HG03097 (cell line): ENCODE data around the gene DOCK2.
A peak's percentile ranks its signal among the peaks of the same experiment; 100 is the strongest.
"Not testable (repeated sequence)": the region's sequence is repeated elsewhere in the genome, so short reads cannot be mapped to it uniquely, and the experiment has no call there.

Experiments
- ATAC-seq: cut with Tn5 transposase; IDR thresholded peaks from one replicate; pipeline ENCODE4 v1.9.1; 2021; ENCODE audit not compliant: unreplicated experiment, low FRiP score

Gene DOCK2

DNA sequence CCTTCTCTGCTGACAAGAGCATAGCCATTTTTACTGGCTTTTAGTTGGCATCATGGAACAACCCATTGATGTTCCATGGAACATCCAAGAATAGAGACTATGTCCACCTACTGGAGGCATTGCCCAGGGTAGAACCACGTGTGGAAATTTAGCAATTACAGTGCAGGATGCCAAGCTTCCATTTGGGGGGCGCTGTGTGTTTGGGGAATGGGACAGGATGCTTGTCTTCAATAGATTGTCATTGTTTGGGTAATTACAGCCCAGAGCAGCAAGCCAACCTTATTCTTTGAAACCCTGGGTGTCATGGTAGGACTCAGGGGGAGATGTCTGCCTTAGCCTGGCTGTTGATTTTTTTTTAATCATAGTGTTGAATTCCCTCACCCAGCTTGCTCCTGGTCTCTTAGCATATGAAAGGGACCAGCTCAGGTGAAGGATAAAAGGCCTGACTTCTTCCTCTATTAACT lies 171.1 kb downstream of the DOCK2 start:
- no peak for ATAC-seq

- not testable (repeated sequence) for ATAC-seq
Measured at GRCh38 chr5:169808880-169809279, 171.8 kb downstream of the DOCK2 start.

GRCh38 chr5:169809281-169809680 lies 172.2 kb downstream of the DOCK2 start:
- no peak for ATAC-seq

GRCh38 chr5:169810524-169810923 lies 173.4 kb downstream of the DOCK2 start:
- ATAC-seq, result no peak

DNA sequence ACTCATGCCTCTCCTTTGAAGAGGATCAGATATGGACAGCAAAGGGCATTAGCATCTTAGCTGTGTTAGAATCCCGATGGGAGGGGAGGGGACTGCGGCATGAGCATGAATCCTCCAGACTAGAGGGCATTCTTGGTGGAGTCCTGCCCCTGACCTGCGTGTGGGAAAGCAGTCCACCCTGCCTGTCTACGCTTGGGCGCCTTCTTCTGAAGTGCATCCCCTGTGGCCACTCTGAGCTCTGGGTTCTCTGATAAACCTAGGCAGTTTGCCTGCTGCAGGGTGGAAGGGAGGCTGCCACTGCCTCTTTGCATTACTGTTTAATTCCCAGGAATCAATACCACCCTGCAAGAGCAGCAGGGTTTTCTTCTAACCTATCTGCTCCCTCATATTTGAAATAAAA lies 173.9 kb downstream of the DOCK2 start:
- no peak for ATAC-seq

GRCh38 chr5:169811680-169812079 lies 174.6 kb downstream of the DOCK2 start:
- no peak for ATAC-seq

- ATAC-seq, result no peak
Measured at GRCh38 chr5:169812786-169813185, 175.7 kb downstream of the DOCK2 start.

GRCh38 chr5:169814045-169814444 lies 177.0 kb downstream of the DOCK2 start:
- ATAC-seq, result no peak

DNA sequence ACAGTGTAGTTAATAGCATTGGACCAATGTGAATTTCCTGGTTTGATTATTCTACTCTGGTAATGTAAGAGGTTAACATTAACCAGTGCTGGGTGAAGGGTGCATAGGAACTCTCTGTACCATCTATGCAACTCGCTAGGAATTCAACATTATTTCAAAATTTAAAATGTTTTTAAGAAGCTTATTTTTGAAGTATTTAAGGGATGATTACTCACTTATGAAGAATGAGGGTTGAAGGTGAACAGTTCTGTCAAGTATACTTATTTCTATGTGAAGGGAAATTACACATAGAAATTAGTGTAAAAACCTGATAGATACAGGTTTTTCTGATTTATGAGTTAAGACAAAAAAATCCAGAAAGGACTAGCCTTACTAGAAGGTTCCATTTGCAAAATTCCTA lies 177.4 kb downstream of the DOCK2 start:
- no peak for ATAC-seq

DNA sequence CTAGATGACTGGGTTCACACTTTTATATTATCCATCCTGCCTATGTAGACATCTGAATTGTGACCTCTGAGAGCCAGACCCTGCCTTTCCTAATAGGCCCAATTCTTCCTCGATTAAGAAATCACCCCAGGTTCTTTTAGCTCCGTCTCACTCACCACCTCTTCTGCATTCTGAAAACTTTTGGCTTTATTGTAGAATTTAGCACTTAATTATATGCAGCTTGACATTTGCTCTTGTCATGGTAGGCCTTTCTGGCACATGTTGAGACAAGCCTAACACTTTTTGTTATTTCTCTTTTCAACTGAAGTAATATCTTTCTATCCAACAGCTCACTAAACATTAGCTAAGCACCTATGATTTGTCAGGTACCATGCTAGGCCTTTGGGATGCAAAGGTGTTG lies 180.0 kb downstream of the DOCK2 start:
- no peak for ATAC-seq

DNA sequence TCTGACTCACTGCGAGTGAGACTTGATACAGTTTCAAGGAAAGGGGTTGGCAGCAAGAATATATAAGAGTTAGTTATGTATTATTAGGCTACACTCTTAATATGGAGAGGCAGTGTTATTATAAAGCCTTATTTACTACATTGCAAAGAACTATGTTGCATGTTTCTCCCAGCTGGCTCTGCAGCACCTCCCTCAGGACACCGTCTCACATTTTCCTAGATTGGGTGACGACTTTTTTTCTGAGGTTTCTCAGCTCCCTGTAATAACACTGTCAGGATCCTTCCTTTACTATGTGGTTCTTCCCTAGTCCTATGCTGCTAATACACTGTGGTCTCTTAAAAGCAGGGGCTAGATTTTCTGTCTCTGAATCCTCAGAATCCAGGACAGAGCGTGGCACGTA lies 189.5 kb downstream of the DOCK2 start:
- ATAC-seq, result no peak

- no peak for ATAC-seq
Measured at GRCh38 chr5:169827769-169828168, 190.7 kb downstream of the DOCK2 start.

GRCh38 chr5:169828385-169828784 lies 191.3 kb downstream of the DOCK2 start:
- ATAC-seq, result no peak

- no peak for ATAC-seq
Measured at GRCh38 chr5:169831331-169831730, 194.3 kb downstream of the DOCK2 start.

GRCh38 chr5:169832304-169832703 lies 195.2 kb downstream of the DOCK2 start:
- ATAC-seq, result no peak

DNA sequence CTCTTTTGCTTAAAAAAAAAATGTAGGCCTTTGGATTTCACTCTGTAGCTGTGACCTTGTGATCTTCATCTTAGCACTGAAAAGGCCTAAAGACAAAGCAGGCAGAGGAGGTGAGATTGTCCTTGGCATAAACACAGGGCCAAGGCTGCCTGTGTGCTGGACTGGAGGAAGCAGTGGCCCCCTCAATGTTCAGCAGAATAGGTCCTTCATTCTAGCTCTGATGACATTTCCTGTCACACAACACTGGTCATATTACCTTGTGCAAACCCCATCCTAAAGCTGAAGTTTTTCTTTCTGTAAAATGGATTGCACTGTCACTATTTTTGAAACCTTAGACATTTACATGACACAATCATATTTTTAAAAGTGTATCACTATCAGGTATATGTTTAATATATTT lies 195.8 kb downstream of the DOCK2 start:
- no peak for ATAC-seq

GRCh38 chr5:169833681-169834292 lies 196.7 kb downstream of the DOCK2 start:
- ATAC-seq, result not testable (repeated sequence)

DNA sequence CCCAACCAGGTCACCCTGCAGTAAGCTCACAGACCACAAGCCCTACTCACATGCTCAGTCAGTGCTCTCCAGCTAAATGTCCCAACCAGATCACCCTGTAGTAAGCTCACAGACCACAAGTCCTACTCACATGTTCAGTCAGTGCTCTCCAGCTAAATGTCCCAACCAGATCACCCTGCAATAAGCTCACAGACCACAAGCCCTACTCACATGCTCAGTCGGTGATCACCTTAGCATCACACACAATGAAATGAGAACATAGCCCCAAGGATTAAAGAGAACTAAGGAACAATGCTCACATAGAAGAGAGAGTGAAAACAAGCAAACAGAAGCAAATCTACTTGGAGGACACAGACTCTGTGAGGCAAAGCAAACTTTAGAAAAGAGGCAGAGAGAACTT lies 197.5 kb downstream of the DOCK2 start:
- ATAC-seq, result not testable (repeated sequence)

- ATAC-seq, result no peak
Measured at GRCh38 chr5:169836835-169837536, 199.9 kb downstream of the DOCK2 start.

DNA sequence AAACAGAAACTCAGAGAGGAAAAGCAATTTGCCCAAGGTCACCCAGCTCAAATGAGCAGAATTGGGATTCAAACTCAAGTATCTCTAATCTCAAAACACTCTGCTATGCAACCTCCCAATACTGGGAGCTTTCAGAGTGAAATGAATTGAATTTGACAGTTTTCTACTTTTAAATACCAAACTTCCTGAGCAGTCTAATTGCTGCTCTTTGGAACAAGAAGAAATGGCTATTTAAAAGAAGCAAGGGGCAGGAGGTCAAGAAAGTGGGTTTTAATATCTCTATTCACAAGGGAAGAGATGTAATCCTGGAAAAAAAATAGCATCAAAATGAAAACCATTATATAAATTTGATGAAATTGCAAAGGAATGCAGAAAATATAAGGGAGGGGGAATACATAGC lies 200.6 kb downstream of the DOCK2 start:
- ATAC-seq, result no peak

GRCh38 chr5:169838688-169839087 lies 201.6 kb downstream of the DOCK2 start:
- ATAC-seq, result peak; percentile 87

GRCh38 chr5:169840405-169840804 lies 203.3 kb downstream of the DOCK2 start:
- ATAC-seq, result no peak
